DLD1 (cell line): ENCODE data around the gene OR1J1.

Experiments used
- in situ Hi-C: cut with HindIII; loops from 2 replicates; pipeline ENCODE4 v1.10.0; 2017; ENCODE audit warnings: low sequenced_read_pairs

Gene OR1J1

GRCh38 chr9:122477826-122478225 is at the start of gene OR1J1:
Gene OR1J1 (minus strand): TSS chr9:122477926. CDS start chr9:122477926, 0 bp downstream.
- in situ Hi-C loops, result no loop called here

GRCh38 chr9:122527193-122527592 is 49.5 kb upstream of the OR1J1 start, which contains the start of gene OR1N1:
Gene OR1N1 (minus strand): TSS chr9:122527293. CDS start chr9:122527293, 0 bp downstream.
- in situ Hi-C loops, result no loop called here

GRCh38 chr9:122526602-122527001 is 48.9 kb upstream of the OR1J1 start:
- in situ Hi-C loops, result no loop called here

GRCh38 chr9:122519376-122519775 is 41.6 kb upstream of the OR1J1 start:
- in situ Hi-C loops, result no loop called here

- in situ Hi-C loops, result no loop called here
These were observed 41.1 kb upstream of the OR1J1 start, which contains the start of gene OR1J4 for GRCh38 chr9:122518841-122519240. Gene OR1J4 (plus strand): TSS chr9:122519141. CDS start chr9:122519141, 0 bp downstream.

- in situ Hi-C loops, result no loop called here
These were observed 40.5 kb upstream of the OR1J1 start for GRCh38 chr9:122518226-122518625.

- in situ Hi-C loops, result no loop called here
These were observed 32.8 kb upstream of the OR1J1 start, which contains the start of gene OR1J2 for GRCh38 chr9:122510502-122510901. Gene OR1J2 (plus strand): TSS chr9:122510802. CDS start chr9:122510802, 0 bp downstream.

- in situ Hi-C loops, result no loop called here
These were observed 29.2 kb upstream of the OR1J1 start for GRCh38 chr9:122506964-122507363.

- in situ Hi-C loops, result no loop called here
These were observed 21.2 kb upstream of the OR1J1 start for GRCh38 chr9:122498883-122499288.

- in situ Hi-C loops, result no loop called here
These were observed 1.3 kb upstream of the OR1J1 start for GRCh38 chr9:122479062-122479461.

GRCh38 chr9:122477346-122477745 is 380 bp downstream of the OR1J1 start:
- in situ Hi-C loops, result no loop called here

- in situ Hi-C loops, result no loop called here
These were observed 2.0 kb downstream of the OR1J1 start for GRCh38 chr9:122475717-122476116.

GRCh38 chr9:122474561-122474960 is 3.2 kb downstream of the OR1J1 start:
- in situ Hi-C loops, result no loop called here

GRCh38 chr9:122468735-122469134 is 9.0 kb downstream of the OR1J1 start:
- in situ Hi-C loops, result no loop called here

GRCh38 chr9:122466456-122466855 is 11.3 kb downstream of the OR1J1 start:
- in situ Hi-C loops, result no loop called here

- in situ Hi-C loops, result no loop called here
These were observed 12.8 kb downstream of the OR1J1 start for GRCh38 chr9:122464633-122465567.

- in situ Hi-C loops, result no loop called here
These were observed 13.7 kb downstream of the OR1J1 start for GRCh38 chr9:122463828-122464632.

GRCh38 chr9:122457787-122458186 is 19.9 kb downstream of the OR1J1 start:
- in situ Hi-C loops, result no loop called here

- in situ Hi-C loops, result no loop called here
These were observed 21.6 kb downstream of the OR1J1 start for GRCh38 chr9:122456123-122456522.

- in situ Hi-C loops, result loop anchor here (5.0 kb wide), 1 partner anchor 56 kb away; no protein-coding TSS in a partner anchor
These were observed 24.0 kb downstream of the OR1J1 start for GRCh38 chr9:122453677-122454135.

GRCh38 chr9:122446819-122447484 is 30.8 kb downstream of the OR1J1 start:
- in situ Hi-C loops, result no loop called here
